GM10248 (cell line): ENCODE measurements around the gene NT5C.
"Not testable (repeated sequence)": the region's sequence is repeated elsewhere in the genome, so short reads cannot be mapped to it uniquely, and the experiment has no call there.

Experiments
- CTCF ChIA-PET: fragments of 300-600 bp; sonication (Branson Sonifier 250); formaldehyde crosslinking; extraction: SDS; loops from one replicate; lab custom pipeline; 2021; ENCODE audit warnings: antibody characterized with exemption; lab: Yijun Ruan, JAX
- POLR2A ChIA-PET: fragments of 350-650 bp; sonication (Branson Sonifier 250); formaldehyde crosslinking; extraction: SDS; loops from one replicate; lab custom pipeline; 2020; ENCODE audit warnings: antibody characterized with exemption; lab: Yijun Ruan, JAX
- DNase-seq: peaks from one replicate; pipeline ENCODE4 v3.0.0; 2012; ENCODE audit errors: extremely low spot score
- TF ChIP-seq, protein P1 (sequence below): IDR thresholded peaks from 2 replicates; pipeline ENCODE4 v1.5.1; 2012; ENCODE audit warnings: mild to moderate bottlenecking, low read depth; ENCODE audit errors: extremely low read depth, missing control alignments, control extremely low read depth

The NT5C gene

DNA sequence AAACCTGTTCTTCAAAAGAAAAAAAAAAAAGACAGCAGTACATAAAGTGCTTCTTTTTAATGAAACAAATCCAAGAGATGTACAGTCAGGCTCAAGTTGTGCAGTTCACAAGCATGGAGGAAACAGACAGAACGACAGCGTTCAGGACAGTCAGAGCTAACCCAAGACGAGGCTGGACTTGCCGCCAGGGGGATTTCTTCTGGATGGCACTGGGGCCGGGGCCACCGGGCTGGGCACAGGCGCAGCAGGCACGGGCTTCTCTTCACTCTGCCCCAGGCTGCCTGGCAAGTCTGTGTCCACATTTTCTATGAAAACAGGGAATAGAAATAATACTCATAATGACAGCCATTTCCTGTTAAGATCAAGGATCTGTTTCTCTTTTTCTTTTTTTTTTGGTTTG lies 4.4 kb upstream of the NT5C start:
- DNase-seq: no peak
- TF ChIP-seq, protein P1, sequence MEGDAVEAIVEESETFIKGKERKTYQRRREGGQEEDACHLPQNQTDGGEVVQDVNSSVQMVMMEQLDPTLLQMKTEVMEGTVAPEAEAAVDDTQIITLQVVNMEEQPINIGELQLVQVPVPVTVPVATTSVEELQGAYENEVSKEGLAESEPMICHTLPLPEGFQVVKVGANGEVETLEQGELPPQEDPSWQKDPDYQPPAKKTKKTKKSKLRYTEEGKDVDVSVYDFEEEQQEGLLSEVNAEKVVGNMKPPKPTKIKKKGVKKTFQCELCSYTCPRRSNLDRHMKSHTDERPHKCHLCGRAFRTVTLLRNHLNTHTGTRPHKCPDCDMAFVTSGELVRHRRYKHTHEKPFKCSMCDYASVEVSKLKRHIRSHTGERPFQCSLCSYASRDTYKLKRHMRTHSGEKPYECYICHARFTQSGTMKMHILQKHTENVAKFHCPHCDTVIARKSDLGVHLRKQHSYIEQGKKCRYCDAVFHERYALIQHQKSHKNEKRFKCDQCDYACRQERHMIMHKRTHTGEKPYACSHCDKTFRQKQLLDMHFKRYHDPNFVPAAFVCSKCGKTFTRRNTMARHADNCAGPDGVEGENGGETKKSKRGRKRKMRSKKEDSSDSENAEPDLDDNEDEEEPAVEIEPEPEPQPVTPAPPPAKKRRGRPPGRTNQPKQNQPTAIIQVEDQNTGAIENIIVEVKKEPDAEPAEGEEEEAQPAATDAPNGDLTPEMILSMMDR: no peak
- ChIA-PET CTCF (interaction anchor here (17.2 kb wide), 1 partner anchor 18 kb away, joined by 338 read pairs; the partner anchor contains the start of gene ARMC7), POLR2A (interaction anchor here (0.7 kb wide), 1 partner anchor 31 kb away, joined by 4 read pairs; no protein-coding TSS in a partner anchor)

DNA sequence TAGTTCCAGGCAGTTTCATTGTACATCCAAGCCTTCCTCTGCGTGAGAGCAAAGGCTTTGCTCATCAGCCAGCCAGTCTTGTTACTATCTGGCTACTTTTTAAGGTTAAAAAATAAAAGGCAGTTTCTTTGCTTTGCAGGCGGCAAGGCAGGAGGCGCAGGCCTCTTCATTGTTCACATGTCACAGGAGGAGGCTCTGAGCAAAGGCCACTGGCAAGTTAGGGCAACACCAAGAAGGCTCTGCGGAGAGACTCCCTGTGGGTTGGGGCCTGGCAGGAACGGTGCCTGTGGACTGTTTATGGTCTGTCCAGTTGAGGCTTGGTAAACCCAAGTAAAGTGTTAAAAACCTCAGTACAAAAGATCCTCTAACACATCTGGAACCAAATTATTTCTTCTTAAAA lies 3.9 kb upstream of the NT5C start:
- ChIA-PET CTCF (interaction anchor here (17.2 kb wide), 1 partner anchor 18 kb away, joined by 338 read pairs; the partner anchor contains the start of gene ARMC7), POLR2A (interaction anchor here (0.7 kb wide), 1 partner anchor 31 kb away, joined by 4 read pairs; no protein-coding TSS in a partner anchor)
- no peak for DNase-seq
- TF ChIP-seq, protein P1: no peak

DNA sequence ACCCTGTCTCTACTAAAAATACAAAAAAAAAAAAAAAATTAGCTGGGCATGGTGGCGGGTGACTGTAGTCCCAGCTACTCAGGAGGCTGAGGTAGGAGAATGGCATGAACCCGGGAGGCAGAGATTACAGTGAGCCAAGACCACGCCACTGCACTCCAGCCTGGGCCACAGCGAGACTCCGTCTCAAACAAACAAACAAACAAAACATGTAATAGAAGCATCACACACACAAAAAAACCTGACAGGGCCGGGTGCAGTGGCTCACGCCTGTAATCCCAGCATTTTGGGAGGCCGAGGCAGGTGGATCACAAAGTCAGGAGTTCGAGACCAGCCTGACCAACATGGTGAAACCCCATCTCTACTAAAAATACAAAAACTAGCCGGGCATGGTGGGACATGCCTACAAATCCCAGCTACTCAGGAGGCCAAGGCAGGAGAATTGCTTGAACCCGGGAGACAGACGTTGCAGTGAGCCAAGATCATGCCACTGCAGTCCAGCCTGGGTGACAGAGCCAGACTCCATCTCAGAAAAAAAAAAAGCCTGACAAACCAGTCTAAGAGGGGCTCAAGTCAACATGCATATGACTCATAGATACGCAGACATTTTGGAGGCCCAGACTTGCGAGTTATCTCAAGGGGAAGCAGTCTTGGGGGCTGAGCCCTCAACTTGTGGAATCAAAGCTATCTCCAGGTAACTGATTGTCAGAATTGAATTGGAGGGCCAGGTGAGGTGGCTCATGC lies 2.2 kb upstream of the NT5C start:
- ChIA-PET CTCF (interaction anchor here (0.8 to 17.2 kb wide), 3 partner anchors 14 to 68 kb away, joined by 3 to 338 read pairs (median 3); partner anchors contain the start of gene ARMC7), POLR2A (interaction anchor here (0.7 to 1.2 kb wide), 2 partner anchors 20 to 21 kb away, joined by 3 to 4 read pairs; partner anchors contain the start of gene JPT1)
- not testable (repeated sequence) for DNase-seq

DNA sequence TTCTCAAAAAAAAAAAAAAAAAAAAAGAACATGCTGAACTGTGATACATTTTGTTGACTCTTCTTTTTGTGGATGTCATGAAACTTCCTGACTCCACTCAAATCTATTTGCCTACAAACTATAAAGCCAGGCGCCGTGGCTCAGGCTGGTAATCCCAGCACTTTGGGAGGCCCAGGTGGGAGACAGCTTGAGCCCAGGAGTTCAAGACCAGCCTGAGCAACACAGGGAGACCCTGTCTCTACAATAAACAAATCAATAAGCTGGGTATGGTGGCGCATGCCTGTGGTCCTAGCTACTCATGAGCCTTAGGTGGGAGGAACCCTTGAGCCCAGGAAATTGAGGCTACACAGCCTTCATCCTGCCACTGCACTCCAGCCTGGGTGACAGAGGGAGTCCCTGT lies 1.5 kb upstream of the NT5C start:
- DNase-seq: no peak
- TF ChIP-seq, protein P1: no peak
- CTCF ChIA-PET: interaction anchor here (0.8 to 17.2 kb wide), 7 partner anchors 12 to 80 kb away, joined by 3 to 338 read pairs (median 12); partner anchors contain the start of genes ARMC7 and SLC16A5
- POLR2A ChIA-PET: interaction anchor here (0.7 to 1.2 kb wide), 3 partner anchors 9 to 21 kb away, joined by 3 to 4 read pairs (median 3); partner anchors contain the start of gene JPT1

DNA sequence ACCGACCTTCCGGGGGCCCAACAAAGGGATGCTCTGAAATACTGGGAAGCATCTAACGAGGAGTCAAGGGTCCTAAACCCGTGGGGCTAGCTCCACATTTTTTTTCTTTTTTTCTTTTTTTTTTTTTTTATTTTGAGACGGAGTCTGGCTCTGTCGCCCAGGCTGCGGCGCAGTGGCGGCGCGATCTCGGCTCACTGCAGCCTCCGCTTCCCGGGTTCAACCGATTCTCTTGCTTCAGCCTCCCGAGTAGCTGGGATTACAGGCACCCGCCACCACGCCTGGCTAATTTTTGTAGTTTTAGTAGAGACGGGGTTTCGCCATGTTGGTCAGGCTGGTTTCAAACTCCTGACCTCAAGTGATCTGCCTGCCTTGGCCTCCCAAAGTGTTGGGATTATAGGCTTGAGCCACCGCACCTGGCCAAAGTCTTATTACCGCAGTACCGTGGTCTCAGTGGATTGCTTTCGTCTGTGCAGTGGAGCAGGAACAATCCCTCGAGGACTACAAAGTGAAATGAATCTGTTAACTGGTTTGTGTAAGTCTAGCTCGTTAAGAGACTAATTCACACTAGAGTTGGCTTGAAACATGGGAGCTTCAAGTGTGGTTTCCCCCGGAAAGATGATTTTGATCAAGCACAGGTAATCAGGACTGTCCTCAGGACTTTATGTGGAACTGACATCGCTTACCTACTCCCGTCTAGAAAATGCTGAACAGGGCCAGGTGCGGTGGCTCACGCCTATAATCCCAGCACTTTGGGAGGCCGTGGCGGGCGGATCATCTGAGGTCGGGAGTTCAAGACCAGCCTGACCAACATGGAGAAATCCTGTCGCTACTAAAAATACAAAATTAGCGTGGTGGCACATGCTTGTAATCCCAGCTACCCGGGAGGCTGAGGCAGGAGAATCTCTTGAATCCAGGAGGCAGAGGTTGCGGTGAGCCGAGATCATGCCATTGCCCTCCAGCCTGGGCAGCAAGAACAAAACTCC lies 767 bp upstream of the NT5C start:
- CTCF ChIA-PET: interaction anchor here (0.7 to 17.2 kb wide), 23 partner anchors 9 to 497 kb away, joined by 3 to 338 read pairs (median 6); partner anchors contain the start of genes ARMC7, JPT1, MIF4GD and SLC16A5
- POLR2A ChIA-PET: interaction anchor here (0.7 to 1.3 kb wide), 4 partner anchors 8 to 22 kb away, joined by 3 to 5 read pairs (median 4); partner anchors contain the start of gene JPT1

DNA sequence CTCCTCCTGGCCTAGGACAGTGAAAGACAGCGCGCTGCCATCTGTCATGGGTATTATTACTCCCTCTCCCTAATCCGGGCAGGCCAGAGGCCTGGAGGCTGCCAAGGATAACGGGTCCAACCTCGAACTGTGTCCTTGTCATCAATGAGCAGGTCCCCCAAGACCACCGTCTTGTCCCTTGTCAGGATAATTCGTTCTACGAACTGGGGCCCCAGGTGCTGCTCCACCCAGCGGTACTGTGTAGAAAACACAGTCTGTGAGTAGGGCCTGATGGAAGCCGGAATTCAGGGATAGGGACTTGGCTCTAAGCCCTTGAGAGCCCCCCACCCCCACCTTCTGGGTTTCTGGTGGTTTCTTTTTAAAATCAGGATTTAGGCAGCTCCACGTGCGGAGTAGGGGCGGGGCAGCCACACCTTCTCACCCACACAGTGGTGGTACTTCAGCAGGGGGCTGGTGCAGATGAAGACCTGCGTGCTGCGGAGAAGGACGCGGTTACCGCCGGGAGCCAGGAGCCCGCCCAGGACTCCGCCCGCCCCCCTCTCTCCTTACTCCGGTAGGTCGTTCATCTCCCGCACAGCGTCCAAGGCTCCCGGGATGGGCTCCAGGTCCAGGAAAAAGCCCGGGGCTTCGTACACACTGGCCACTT lies 787 bp downstream of the NT5C start:
- TF ChIP-seq, protein P1: peak; percentile 72
- peak; percentile 56 for DNase-seq
- ChIA-PET POLR2A (interaction anchor here (0.6 to 1.3 kb wide), 2 partner anchors 17 to 725 kb away, joined by 5 to 11 read pairs; partner anchors contain the start of gene WBP2), CTCF (interaction anchor here (0.7 to 17.2 kb wide), 32 partner anchors 11 to 212 kb away, joined by 3 to 338 read pairs (median 6); partner anchors contain the start of genes ARMC7, JPT1, MIF4GD and MRPL58)

More for the DNA sequence above, 767 bp upstream of the NT5C start:
- DNase-seq: not testable (repeated sequence)
